HL-60 (cell line): ENCODE data around the gene PCTP.

Experiments used
- DNase-seq, 2 experiments: peaks; one replicate each; pipeline ENCODE4 v3.0.0-alpha.2; 2010 to 2020; ENCODE audit warnings: low read depth in 1 of 2, low spot score in 1 of 2
- H3K27ac ChIP-seq: fragments of 250-450 bp; sonication (Bioruptor Pico); replicated peaks from 2 replicates; pipeline ENCODE4 v1.5.1; 2020; ENCODE audit warnings: mild to moderate bottlenecking, moderate library complexity
- H3K27me3 ChIP-seq: fragments of 250-450 bp; sonication (Bioruptor Pico); 2 replicates; pipeline ENCODE4 v1.5.1; 2021; ENCODE audit warnings: mild to moderate bottlenecking, moderate library complexity; ENCODE audit not compliant: insufficient read depth, poor library complexity, severe bottlenecking
- H3K4me3 ChIP-seq: replicated peaks from 2 replicates; pipeline ENCODE4 v1.5.1; 2011; ENCODE audit warnings: mild to moderate bottlenecking, control low read depth, low read length; ENCODE audit not compliant: insufficient read depth
- GABPA ChIP-seq: IDR thresholded peaks from 2 replicates; pipeline ENCODE4 v1.6.1; 2012; ENCODE audit warnings: low read depth
- POLR2AphosphoS5 ChIP-seq: IDR thresholded peaks from 2 replicates; pipeline ENCODE4 v1.6.1; 2012; ENCODE audit warnings: low read depth
- SPI1 ChIP-seq: IDR thresholded peaks from 2 replicates; pipeline ENCODE4 v1.6.1; 2012; ENCODE audit warnings: low read depth, mild to moderate bottlenecking, borderline replicate concordance
- TF ChIP-seq, protein P1 (sequence below): IDR thresholded peaks from one replicate; pipeline ENCODE4 v1.5.1; 2011; ENCODE audit warnings: low read length, control low read depth, inconsistent platforms; ENCODE audit not compliant: insufficient read depth
- TF ChIP-seq, protein P2 (sequence below): IDR thresholded peaks from 2 replicates; pipeline ENCODE4 v1.6.1; 2012; ENCODE audit warnings: low read depth; ENCODE audit not compliant: insufficient replicate concordance

Gene PCTP

DNA sequence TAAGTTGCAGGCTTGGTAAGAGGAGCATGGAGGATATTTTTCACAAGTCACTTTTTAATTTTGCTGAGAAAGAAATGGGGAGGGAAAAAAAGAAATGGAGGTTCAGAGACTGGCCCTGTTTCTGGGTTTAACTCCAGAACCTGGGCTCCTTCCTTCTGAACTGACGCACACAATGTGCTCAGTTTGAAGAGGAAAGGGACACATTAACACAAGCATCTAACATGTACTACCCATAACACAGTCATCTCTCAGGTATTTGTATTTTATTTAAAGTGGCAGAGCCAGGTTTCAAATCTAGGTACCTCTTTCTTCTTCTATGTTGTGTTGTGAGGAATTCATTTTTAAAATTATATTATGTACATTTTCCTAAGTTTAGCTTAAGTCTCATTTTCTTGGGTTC lies 22.9 kb upstream of the PCTP start:
- peaks cover 14% of the 10 kb centered on the region for H3K27me3 ChIP-seq

DNA sequence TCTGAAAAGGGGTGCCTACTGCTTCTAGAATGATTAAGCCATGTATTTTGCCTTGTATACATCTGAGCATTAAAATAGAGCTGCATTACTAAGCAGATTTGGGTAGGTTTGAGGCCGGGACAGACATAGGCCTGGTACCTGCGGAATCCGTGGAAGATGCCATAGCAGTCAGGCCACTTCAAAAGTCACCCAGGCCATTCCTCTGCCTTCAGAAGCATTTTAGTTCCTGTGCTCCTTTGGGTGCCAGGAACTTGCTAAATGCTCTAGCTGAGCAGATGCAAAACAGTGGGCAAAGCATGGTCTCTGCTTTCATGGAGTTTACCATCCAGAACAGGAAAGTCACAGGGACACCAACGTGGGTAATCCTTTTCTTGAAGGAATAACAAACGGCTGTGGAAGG lies 22.5 kb upstream of the PCTP start:
- no peak overlapping the region for H3K4me3 ChIP-seq
- H3K27ac ChIP-seq, result no peak overlapping the region
- TF ChIP-seq, protein P1, sequence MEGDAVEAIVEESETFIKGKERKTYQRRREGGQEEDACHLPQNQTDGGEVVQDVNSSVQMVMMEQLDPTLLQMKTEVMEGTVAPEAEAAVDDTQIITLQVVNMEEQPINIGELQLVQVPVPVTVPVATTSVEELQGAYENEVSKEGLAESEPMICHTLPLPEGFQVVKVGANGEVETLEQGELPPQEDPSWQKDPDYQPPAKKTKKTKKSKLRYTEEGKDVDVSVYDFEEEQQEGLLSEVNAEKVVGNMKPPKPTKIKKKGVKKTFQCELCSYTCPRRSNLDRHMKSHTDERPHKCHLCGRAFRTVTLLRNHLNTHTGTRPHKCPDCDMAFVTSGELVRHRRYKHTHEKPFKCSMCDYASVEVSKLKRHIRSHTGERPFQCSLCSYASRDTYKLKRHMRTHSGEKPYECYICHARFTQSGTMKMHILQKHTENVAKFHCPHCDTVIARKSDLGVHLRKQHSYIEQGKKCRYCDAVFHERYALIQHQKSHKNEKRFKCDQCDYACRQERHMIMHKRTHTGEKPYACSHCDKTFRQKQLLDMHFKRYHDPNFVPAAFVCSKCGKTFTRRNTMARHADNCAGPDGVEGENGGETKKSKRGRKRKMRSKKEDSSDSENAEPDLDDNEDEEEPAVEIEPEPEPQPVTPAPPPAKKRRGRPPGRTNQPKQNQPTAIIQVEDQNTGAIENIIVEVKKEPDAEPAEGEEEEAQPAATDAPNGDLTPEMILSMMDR, result no peak
- TF ChIP-seq POLR2AphosphoS5 (no peak), SPI1 (no peak), GABPA (no peak)
- TF ChIP-seq, protein P2, sequence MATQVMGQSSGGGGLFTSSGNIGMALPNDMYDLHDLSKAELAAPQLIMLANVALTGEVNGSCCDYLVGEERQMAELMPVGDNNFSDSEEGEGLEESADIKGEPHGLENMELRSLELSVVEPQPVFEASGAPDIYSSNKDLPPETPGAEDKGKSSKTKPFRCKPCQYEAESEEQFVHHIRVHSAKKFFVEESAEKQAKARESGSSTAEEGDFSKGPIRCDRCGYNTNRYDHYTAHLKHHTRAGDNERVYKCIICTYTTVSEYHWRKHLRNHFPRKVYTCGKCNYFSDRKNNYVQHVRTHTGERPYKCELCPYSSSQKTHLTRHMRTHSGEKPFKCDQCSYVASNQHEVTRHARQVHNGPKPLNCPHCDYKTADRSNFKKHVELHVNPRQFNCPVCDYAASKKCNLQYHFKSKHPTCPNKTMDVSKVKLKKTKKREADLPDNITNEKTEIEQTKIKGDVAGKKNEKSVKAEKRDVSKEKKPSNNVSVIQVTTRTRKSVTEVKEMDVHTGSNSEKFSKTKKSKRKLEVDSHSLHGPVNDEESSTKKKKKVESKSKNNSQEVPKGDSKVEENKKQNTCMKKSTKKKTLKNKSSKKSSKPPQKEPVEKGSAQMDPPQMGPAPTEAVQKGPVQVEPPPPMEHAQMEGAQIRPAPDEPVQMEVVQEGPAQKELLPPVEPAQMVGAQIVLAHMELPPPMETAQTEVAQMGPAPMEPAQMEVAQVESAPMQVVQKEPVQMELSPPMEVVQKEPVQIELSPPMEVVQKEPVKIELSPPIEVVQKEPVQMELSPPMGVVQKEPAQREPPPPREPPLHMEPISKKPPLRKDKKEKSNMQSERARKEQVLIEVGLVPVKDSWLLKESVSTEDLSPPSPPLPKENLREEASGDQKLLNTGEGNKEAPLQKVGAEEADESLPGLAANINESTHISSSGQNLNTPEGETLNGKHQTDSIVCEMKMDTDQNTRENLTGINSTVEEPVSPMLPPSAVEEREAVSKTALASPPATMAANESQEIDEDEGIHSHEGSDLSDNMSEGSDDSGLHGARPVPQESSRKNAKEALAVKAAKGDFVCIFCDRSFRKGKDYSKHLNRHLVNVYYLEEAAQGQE, result no peak
- peaks cover 9% of the 10 kb centered on the region for H3K27me3 ChIP-seq
- no peak for DNase-seq

More for the DNA sequence above, 22.9 kb upstream of the PCTP start:
- H3K4me3 ChIP-seq, result no peak overlapping the region
- H3K27ac ChIP-seq, result no peak overlapping the region
- no peak for DNase-seq
- TF ChIP-seq SPI1 (no peak), POLR2AphosphoS5 (no peak), GABPA (no peak)
- TF ChIP-seq, protein P2, result no peak
- TF ChIP-seq, protein P1, result no peak

- peaks cover 7% of the 10 kb centered on the region for H3K27me3 ChIP-seq
- no peak for DNase-seq
- TF ChIP-seq SPI1, result no peak
- no peak for TF ChIP-seq POLR2AphosphoS5
- TF ChIP-seq, protein P2, result no peak
- no peak for TF ChIP-seq GABPA
- TF ChIP-seq, protein P1, result no peak
- no peak overlapping the region for H3K27ac ChIP-seq
- H3K4me3 ChIP-seq, result no peak overlapping the region
These were observed 22.0 kb upstream of the PCTP start for GRCh38 chr17:55728833-55729232.
